ENCODE data around the gene KCNIP3.

Gene KCNIP3

GRCh38 chr2:95301186-95301585 lies 4.0 kb downstream of the KCNIP3 start:
- Histone ChIP-seq H2AFZ (ENCODE audit: low read depth, low read length) (no peak overlapping the region), H3K27ac (ENCODE audit: low read length) (peak overlapping the region; percentile 29; the same call in 1 of the 2 replicates), H3K9ac (ENCODE audit: low read depth, low read length) (no peak overlapping the region), H3K36me3 (ENCODE audit: insufficient read depth, low read length) (no peaks in the 10 kb centered on the region), H3K4me3 (ENCODE audit: low read depth in 1 of 2, low read length in 2 of 2) (no peak overlapping the region), H3K4me1 (ENCODE audit: insufficient read depth, low read length) (peaks cover 48% of the 10 kb centered on the region), H3K79me2 (ENCODE audit: insufficient read depth, low read length) (peaks cover 7% of the 10 kb centered on the region; the same call in 1 of the 2 replicates), H3K27me3 (ENCODE audit: insufficient read depth, low read length, poor library complexity) (no peaks in the 10 kb centered on the region), H3K4me2 (ENCODE audit: insufficient read depth, low read length) (no peak overlapping the region), H4K20me1 (ENCODE audit: insufficient read depth, low read length) (peaks cover 6% of the 10 kb centered on the region; the same call in 1 of the 2 replicates), H3K9me3 (ENCODE audit: insufficient read depth, low read length, severe bottlenecking) (no peaks in the 10 kb centered on the region)
- TF ChIP-seq EZH2 (IDR thresholded peaks at IDR 0.05; ENCODE audit: borderline replicate concordance, low read depth, low read length, severe bottlenecking) (no peak), CTCF (IDR thresholded peaks at IDR 0.05; ENCODE audit: borderline replicate concordance, extremely low read depth, low read length, poor library complexity, severe bottlenecking) (no peak)
- DNase-seq, result no peak
- no peak for ATAC-seq (ENCODE audit: insufficient read depth, low read depth)

DNA sequence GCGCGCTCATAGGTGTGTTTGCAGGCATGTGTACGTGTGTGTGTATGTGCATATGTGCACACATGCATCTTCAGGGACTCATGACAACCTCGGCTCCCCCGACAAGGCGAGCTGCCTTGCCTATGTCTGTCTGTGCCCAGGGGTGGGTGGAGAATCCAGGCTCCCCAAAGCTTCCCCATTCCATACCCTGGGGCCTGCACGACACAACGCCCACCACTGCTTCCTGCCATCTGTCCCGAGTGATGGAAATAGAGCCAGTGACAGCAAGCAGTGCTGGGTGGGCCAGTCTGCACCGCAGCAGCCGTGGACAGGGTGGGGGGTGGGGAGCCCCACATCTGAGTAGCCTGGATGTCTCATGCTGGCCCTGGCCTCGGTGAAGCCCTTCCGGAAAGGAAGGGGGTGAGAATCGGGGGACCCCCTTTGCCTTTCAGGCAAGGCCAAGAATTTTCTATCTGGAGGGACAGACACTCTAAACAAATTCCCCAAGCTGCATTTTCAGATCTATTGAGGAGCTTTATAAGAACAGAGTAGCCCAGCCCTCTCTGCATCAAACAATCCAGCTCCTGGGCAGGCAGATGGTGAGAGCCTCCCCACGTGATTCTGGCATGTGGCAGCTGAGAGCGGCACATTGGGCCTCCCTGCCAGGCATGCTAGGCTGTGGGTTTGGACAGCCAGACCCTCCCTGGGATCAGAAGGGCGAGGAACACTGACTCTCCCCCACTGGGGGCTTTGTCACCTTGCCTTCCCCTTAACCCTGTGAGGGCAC lies 4.9 kb downstream of the KCNIP3 start:
- H3K27ac ChIP-seq (ENCODE audit: low read length), result no peak overlapping the region
- H3K4me1 ChIP-seq (ENCODE audit: insufficient read depth, low read length), result peaks cover 39% of the 10 kb centered on the region
- H3K9me3 ChIP-seq (ENCODE audit: insufficient read depth, low read length, severe bottlenecking), result no peaks in the 10 kb centered on the region
- no peak overlapping the region for H2AFZ ChIP-seq (ENCODE audit: low read depth, low read length)
- DNase-seq, result no peak
- no peak overlapping the region for H3K4me3 ChIP-seq (ENCODE audit: low read depth in 1 of 2, low read length in 2 of 2)
- no peaks in the 10 kb centered on the region for H3K27me3 ChIP-seq (ENCODE audit: insufficient read depth, low read length, poor library complexity)
- TF ChIP-seq CTCF (IDR thresholded peaks at IDR 0.05; ENCODE audit: borderline replicate concordance, extremely low read depth, low read length, poor library complexity, severe bottlenecking) (no peak), EZH2 (IDR thresholded peaks at IDR 0.05; ENCODE audit: borderline replicate concordance, low read depth, low read length, severe bottlenecking) (no peak)
- H3K4me2 ChIP-seq (ENCODE audit: insufficient read depth, low read length), result no peak overlapping the region
- H3K9ac ChIP-seq (ENCODE audit: low read depth, low read length), result no peak overlapping the region
- ATAC-seq (ENCODE audit: insufficient read depth, low read depth), result no peak
- peaks cover 6% of the 10 kb centered on the region; the same call in 1 of the 2 replicates for H4K20me1 ChIP-seq (ENCODE audit: insufficient read depth, low read length)
- H3K79me2 ChIP-seq (ENCODE audit: insufficient read depth, low read length), result peaks cover 7% of the 10 kb centered on the region; the same call in 1 of the 2 replicates
- no peaks in the 10 kb centered on the region for H3K36me3 ChIP-seq (ENCODE audit: insufficient read depth, low read length)

- Histone ChIP-seq H4K20me1 (ENCODE audit: insufficient read depth, low read length) (peaks cover 6% of the 10 kb centered on the region; the same call in 1 of the 2 replicates), H3K27me3 (ENCODE audit: insufficient read depth, low read length, poor library complexity) (no peaks in the 10 kb centered on the region), H3K4me3 (ENCODE audit: low read depth in 1 of 2, low read length in 2 of 2) (no peak overlapping the region), H3K9ac (ENCODE audit: low read depth, low read length) (no peak overlapping the region), H3K4me2 (ENCODE audit: insufficient read depth, low read length) (no peak overlapping the region), H3K27ac (ENCODE audit: low read length) (no peak overlapping the region), H3K36me3 (ENCODE audit: insufficient read depth, low read length) (no peaks in the 10 kb centered on the region), H3K9me3 (ENCODE audit: insufficient read depth, low read length, severe bottlenecking) (no peaks in the 10 kb centered on the region), H2AFZ (ENCODE audit: low read depth, low read length) (no peak overlapping the region), H3K79me2 (ENCODE audit: insufficient read depth, low read length) (peaks cover 3% of the 10 kb centered on the region; the same call in 1 of the 2 replicates), H3K4me1 (ENCODE audit: insufficient read depth, low read length) (peaks cover 30% of the 10 kb centered on the region)
- no peak for TF ChIP-seq EZH2 (IDR thresholded peaks at IDR 0.05; ENCODE audit: borderline replicate concordance, low read depth, low read length, severe bottlenecking)
- no peak for TF ChIP-seq CTCF (IDR thresholded peaks at IDR 0.05; ENCODE audit: borderline replicate concordance, extremely low read depth, low read length, poor library complexity, severe bottlenecking)
- ATAC-seq (ENCODE audit: insufficient read depth, low read depth) (no peak), DNase-seq (no peak)
Measured at GRCh38 chr2:95303191-95303919, 6.2 kb downstream of the KCNIP3 start.
